ENCODE results near the gene MICALL2.

The MICALL2 gene

DNA sequence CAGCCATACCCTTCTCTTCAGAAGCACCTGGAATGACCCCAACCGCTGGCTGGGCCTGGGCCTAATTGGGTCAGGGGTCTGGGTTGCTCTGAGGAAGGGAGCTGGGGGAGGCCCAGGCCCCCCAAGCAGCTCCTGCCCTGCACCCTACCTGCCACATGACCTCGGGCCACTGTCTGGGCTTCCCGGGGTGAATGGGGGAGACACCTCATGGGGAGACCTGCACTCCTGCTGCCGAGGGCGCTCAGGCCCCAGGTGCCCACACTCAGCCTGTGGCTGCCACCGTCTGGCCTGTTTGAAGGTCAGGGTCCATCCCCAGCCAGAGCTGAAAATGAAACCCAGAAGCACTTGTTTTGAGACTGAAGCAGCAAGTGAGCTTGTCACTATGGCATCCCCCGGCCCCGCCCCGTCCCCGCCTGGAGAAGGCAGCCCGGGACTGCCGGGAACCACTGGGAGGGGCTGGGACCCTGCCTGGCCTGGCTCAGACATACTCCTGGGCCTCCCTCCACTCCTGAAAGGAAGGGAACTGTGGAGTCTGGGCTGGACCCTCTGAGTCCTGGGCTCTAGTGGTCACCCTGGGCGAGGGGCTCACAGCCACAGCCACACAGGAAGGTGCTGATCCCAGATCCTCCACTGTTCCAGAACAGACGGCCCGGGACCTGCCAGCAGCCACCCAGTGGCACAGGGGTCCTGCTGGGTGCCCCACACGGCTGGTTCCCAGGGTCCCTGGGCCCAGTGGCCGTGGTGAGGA lies 7.4 kb upstream of the MICALL2 start:
- peak in 9 of 14 donors; percentile 6 to 86 (median 34) for DNase-seq

DNA sequence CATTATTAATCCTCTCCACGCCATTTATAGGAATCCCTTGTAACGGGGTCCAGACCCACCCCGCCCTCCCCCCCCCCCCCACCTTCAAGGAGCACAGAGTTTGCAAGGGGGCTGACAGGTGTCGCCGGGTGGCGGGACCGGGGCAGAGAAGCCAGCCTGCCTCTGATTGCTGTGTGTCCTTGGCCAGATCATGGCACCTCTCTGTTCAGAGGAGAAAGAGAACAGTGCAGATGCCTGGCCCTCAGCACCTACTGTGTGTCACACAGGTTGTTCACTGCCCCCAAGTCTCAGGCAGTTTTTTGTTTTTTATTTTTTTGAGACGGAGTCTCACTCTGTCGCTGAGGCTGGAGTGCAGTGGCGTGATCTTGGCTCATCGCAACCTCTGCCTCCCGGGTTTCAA lies 5.4 kb upstream of the MICALL2 start:
- DNase-seq, result no peak

DNA sequence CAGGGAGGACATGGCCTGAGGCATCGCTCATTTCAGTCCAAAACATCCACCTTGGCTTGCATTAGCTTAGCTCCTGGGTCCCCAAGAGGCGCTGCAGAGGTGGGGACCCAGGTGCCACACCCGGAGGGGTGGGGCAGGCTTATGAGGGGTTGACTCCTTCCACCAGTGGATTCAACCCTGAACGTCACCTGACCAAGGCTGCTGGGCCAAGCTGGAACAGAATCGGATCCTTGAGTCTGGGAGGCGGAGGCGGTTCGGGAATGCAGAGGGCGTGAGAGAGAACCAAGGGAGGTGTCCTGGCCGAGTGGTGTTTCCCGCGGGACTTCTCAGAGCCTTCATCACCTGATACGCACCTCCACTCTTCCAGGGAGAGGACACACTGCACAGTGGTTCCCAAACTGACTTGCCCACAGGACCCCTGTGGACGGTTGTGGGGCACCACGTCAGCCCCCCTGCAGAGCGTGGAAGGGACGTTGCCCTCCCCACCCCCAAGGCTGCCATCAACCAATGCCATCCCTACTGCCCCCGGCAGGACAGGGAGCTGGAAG lies 4.5 kb upstream of the MICALL2 start:
- no peak for DNase-seq

DNA sequence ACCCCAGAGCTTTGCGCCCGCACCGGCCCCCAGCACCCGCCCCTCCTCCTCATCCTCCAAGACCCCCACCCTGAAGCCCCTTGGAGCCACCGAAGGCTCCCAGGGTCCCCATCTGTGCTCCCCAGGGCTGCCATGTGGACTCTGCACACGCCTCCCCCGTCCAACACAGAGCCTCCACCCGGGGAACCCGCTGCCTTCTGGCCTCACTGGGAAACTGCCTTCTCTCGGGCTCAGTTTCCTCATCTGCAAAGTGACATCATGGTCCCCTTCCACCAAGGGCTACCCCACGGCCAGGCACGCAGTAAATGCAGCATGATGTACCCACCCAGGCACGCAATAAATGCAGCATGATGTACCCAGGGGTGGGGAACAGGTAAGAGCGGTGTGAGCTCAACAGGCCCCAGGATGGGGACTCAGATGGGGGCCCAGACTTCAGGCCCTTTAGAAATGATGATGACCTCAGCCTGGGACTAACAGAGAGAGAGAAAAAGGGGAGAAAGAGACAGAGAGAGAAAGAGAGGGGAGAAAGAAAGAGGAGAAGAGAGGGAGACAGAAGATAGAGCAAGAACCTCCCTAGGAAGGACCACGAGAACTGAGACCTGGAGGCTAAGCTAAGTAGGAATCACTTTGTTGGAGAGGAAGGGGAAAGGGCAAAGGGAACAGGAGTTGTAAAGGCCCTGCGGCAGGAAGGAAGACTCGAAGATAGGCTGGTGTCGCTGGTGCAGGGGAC lies 2.5 kb upstream of the MICALL2 start:
- no peak for DNase-seq

DNA sequence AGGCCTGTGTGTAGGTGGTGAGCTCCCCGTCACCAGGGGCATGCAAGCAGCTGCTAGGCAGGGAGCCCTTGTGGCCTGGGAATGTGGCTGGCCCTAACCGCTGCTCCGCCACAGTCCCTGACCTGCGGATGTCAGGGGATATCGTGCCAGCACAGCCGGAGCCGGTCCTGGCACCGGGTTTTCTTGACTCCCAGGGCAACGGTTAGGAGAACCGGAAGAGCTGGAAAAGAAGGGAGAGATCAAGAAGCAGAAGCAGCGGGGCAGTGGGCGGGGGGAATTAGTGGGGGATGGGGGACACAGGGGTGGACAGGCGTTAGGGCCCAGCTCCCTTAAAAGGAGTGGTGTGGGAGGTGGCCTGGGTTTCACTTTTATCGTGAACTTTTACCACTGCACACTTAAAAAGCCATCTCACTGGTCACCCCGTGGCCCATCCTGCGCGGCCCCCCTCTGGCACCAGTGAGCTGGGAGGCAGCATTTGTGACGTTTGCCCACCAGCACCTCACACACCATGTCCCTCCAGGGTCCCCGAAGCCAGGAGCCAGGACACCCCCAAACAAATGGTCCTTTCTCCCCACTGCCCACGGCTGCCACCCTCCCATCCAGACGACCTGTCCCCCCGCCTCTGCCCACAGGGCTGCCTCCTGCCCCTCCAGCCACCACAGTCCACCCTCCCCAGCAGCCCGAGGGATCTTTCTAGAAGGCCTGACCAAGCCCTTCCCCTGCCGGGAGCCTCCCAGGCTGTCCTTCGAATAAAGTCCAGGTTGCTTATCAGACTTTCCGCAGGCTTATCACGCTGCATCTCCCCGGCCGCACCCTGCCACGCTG lies 1.8 kb upstream of the MICALL2 start:
- peak in 7 of 14 donors; percentile 9 to 52 (median 41) for DNase-seq

DNA sequence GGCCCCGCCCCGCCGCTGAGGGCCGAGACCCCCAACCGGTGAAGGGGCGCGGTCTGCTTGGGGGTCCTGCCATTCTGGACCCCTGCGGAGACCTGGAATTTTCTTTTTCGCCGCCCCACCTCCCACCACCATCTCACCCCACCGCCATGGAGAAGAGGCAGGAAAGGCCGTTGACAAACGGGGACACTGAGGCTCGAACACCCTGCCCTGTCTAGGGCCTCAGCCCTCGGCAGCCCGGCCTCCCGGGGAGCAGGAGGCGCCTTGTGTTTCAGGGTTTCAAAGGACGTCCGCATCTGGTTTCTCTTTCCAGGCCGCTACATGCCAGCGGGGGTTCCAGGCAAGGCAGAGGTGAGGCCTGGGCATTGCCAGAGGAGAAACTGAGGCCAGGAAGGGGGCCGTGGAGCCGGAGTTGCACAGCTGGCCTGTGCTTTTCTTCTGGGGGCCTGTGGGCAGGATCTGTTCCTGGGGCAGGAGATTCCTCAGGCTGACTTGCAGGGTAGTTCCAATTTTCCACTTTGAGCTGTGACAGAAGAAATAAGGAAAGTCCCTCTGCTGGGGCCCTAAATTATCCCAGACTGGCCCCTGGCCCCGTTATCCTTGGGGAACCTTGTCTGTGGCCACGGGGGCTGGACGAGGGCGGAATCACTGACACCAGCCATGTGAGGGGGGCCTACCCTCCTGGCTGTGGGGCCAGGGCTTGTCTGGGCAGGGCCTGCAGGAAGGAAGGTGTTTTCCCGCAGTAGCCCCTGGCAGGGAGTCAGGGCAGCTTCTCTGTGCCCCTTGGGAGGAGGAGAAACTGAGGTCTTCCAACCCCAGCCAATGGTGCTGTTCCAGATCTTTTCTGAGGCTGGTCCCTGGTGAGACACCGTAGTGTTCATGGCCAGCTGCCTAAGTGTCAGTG lies 900 bp upstream of the MICALL2 start:
- peak in 2 of 14 donors; percentile 39 to 68 for DNase-seq

DNA sequence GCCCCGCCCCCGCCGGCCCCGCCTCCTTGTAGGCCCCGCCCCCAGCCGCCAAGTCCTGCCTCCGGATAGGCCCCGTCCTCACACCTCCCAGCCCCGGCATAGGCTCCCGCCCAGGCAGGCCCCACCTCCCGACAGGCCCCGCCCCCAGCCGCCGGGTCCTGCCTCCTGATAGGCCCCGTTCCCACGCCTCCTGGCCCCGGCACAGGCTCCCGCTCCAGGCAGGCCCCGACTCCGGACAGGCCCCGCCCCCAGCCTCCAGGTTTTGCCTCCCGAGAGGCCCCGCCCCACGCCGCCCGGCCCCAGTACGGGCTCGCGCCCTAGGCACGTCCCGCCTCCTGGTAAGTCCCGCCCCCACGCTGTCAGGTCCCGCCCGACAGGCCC lies 232 bp upstream of the MICALL2 start:
- DNase-seq, result peak; percentile 87 to 100 (median 98)

DNA sequence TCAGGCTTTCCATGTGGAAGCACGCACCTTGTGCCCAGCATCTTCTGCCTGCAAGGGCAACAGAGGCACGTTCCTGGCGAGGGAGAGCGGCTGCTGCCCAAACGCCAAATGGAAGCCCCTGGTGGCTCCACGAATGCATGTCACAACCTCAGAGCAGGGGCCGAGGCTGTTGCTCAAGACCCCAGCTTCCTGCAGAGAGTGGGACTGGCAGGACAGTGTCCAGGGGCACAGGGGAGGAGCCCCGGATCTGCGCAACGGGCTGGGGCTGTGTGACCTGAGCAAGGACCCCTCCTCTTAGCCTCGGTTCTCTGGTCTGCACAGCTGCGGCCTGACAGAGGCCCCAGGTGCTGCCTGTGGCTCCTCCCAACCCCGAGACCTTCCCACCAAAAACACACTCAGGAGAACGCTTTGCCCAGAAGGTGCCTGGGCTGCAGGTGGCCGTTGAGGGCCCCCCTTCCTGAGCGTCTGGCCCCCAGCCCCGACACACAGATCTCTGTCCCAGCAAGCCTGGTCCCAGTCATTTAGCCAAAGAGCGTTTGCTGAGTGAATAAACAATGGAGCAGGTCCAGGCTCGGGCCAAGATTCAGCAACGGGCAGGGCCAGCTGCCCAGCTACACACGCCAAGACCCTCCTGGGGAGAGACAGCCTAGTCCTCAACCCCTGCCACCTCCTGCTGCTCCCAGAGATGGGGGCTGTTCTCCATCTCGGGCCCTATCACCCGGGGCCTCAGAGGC lies 1.2 kb downstream of the MICALL2 start:
- peak in 2 of 14 donors; percentile 9 to 32 for DNase-seq

DNA sequence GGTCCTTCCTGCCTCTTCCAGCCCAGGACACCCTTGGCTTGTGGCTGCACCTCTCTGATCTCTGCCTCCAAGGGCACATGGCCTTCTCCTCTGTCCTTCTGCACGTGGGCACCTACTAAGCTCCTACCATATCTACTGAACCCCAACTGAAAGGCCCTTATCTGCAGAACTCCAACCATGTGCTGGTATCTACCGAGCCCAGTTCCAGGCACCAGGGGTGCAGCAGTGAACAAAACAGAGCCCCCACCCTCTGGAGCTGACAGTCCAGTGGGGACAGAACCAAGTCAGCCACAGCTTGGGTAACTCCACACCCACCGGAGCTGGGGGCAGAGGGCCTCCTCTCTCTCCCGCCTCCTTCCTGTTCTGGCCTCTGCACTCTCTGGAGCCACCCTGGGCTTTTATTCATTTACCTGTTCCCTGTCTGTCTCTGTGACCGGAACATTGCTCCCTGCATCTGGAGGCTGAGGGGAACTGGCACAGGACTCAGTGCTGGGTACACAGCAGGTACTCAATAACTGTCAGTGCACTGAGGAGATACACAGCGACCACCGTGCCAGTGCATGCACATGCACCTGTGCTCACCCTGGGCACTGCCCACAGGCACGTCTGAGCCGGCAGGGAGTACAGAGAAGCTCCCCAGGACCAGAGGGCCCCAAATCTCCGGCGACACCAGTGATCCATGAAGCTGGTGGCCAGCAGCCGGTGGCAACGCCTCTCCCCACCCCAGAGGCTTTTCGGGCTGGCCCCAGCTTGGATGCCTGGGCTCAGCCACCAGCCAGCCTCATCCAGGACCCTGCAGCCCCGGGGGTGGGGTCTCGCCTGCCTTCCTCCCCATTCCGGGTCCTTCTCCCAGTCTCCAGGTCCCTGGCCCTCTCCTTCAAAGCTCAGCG lies 2.0 kb downstream of the MICALL2 start:
- no peak for DNase-seq

DNA sequence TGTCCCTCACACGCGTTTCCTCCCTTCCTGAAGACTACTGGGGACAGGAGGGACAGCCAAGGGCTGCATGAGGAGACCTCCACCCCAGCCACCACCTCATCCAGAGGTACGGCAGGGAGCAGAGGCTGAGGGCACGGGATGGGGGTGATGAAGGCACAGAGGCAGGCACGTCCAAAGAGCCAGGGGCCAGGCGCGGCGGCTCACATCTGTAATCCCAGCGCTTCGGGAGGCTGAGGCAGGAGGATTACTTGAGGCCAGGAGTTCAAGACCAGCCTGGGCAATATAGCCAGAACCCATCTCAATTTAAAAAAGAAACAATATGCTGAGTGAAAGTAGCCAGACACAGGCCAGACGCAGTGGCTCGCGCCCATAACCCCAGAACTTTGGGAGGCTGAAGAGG lies 3.3 kb downstream of the MICALL2 start:
- no peak for DNase-seq

DNA sequence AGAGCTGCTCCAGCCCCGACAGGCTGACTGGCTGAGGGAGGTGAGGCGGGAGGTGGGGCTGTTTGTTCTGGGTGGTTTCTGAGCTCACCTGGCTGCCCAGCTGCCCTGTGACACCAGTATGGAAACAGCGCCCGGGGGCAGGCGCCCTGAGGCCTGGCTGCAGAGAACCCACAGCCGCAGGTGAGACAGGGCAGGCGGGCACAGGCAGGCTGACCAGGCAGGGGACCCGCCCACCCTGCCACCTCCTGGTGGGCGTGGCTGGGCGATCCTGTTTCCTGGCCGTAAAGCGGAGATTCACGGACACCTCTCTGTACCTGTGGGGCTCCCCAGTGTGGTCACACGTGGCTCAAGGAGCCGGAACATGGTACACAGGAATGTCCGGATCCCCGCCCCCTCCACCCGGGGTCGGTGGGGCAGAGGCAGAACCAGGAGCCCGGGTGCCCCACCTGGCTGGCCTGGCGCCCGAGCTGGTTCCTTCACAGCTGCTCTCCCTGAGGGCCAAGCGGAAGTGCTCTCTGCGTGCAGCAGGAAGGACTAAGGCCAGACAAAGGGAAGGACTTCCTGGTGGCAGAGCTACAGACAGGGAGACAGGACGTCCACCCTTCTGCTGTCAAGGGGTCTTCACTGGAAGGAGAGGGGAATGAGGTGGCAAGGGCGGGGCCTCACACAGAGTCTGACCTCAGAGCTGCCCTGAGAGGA lies 3.9 kb downstream of the MICALL2 start:
- no peak for DNase-seq

DNA sequence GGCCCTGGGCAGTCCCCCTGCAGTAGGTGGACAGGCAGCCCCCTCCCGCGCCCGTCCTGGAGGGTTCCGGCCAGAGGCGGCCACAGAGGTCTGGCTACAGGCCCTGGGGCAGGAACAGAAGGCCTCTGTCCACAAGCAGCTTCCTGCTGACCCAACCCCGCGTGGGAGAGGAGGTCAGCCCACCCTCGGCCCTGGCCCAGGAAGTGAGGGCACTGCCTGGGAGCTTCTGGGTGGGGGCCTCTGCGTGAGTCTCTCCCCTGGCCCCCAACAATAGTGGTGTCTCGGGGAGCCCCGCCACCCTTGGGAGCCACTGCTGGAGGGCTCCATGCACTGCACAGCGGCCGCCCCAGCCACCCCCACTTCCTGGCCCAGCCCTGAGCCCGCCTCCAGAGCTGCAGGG lies 4.7 kb downstream of the MICALL2 start:
- peak in 10 of 14 donors; percentile 5 to 65 (median 26) for DNase-seq

DNA sequence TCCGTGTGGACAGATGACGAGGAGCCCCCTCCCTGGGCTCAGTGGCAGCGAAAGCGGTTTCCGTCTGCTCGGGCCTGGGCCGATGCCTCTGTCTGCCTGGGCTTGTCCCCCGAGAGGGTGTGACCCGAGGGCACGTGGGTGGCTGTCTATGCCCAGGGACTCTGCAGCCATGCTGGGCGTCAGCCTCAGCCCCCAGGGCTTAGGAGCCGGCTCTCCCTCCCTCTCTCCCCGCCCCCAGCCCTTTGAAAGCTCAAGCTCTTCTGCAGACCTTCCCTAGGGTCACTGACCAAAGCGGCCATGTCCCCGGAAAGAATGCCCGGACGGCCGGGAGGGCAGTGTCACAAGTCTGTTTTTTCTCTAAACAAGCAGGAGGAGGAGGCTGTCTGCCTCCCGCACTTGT lies 7.1 kb downstream of the MICALL2 start:
- peak in 1 of 14 donors; percentile 10 for DNase-seq

DNA sequence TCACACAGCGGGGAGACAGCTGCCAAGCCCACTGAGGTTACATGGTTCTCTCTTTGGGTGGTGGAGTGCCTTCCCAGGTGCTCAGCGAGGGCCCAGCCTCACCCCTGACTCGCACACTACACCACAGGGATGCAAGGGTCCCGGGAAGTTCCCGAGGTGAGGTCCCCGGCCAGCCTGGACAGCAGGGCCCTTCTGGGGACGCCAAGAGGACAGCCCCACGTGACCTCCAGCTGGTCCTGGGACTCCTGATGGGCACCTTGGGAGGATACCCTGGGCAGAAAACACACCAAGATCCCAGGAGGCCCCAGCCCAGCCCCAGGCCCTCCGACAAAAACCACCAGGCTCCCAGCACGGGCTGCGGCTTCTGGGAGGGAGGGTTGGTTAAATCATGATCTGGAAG lies 8.3 kb downstream of the MICALL2 start:
- DNase-seq, result no peak

DNA sequence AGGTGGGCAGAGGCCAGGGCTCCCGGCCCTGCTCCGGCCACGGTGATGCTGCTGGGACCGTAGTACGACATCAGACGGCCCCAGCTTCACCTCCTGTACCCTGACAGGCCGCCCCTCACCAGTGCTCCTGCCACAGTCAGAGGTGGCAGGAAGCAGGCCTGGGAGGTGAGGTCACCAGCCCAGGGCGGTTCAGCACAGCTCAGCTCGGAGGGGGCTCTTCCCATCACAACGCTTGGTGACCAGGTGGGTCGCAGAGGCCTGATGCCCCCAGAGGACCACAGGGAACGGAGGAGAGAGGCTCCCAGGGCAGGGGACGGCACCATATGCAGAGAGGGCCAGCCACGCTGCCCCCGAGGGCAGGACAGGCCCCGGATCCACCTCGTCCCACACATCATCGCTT lies 8.8 kb downstream of the MICALL2 start:
- DNase-seq, result no peak

DNA sequence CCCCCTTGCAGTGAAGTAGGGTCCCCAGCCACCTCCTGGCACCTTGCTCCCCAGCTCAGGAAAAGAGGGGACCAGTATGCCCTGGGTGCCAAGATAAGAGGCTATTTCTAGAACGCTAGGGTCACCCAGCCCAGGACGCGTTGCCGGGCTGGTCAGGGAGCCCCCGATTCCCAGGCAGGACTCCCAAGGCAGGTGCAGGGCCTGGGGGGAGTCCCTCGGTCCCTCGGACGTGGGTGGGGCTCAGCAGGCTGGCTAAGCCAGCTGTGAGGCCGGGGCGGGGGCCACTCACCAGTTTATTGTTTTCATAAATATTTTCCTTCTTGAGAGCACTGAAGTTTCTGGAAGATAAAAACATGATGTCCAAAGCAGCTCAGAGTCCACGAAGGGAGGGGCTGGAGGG lies 9.3 kb downstream of the MICALL2 start:
- DNase-seq, result no peak

DNA sequence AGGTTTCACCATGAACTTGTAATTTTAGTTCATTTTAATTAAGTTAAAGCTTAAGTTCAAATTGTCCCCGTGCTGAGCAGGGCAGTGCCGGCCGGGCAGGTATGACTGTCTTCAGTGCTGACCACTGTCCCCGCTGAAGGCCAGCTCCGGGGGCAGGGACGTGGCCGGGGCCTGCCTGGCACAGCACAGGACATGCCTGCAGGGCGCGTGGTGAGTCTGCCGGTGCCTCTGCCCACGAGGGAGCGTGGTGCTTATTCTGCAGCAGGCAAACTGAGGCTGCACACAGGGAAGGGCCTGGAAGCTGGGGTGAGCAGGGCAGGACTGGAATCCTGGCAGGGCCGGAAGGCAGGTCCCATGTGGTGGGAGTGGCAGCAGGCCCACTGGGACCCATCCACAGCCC lies 9.8 kb downstream of the MICALL2 start:
- no peak for DNase-seq

DNA sequence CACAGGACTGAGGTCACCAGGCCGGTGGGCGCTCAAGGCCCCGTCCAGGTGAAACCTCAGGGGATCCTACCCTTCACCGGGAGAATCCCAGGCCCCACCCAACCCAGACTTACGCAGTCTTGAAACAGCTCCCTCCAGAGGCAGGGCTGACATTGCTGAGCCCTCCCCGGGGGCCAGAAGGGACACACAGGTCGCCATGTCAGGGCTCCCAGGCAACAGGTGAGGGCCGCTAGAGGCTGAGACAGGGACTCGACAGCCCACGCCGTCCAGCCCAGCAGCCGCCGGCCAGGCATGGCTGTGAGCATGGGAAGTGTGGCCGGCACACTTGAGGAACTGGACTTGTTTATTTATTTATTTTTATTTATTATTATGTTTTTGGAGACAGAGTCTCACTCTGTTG lies 10.3 kb downstream of the MICALL2 start:
- DNase-seq, result no peak

DNA sequence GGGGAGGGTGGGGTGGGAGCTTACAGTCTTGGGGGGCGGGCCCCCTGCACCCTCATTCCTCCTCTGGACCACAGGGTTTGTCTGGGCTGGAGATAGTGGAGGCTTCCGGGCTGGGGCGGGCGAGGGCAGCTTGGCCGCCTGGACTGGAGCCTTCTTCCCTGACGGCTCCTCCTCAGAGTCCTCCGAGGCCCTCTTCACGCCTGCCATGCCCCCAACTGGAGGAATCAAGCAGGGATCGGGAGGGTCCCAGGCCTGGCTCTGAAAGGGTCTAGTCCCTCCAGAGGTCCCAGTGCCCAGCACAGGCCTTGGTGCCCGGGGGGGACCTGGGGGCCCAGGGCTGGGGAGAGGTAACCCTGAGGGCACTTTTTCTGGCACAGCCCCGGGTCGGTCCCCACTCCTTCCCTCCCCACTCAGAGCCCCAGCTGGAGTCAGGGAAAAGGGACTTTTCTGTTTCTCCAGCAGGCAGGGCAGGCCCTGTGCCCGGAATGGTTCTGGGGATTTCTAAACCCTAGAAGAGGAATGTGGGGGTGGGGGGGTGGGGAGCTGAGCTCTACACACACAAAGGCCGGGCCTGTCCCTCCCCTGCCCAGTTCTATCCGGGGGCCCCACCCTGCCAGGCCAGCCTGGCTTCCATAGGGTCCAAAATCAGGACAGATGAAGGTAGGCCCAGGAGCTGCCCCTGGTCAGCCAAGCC lies 11.6 kb downstream of the MICALL2 start:
- peak in 9 of 14 donors; percentile 15 to 63 (median 52) for DNase-seq

Data from C1 segment of cervical spinal cord (tissue), 14 donors.